DOHH2 (cell line): ENCODE results near the gene ARHGAP19.

Experiments
- H3F3A ChIP-seq: fragments of 200-600 bp; sonication (generic), shearing (Covaris generic); 2 replicates; pipeline ENCODE4 v1.6.0; 2016; ENCODE audit warnings: antibody characterized with exemption, mild to moderate bottlenecking; ENCODE audit not compliant: control insufficient read depth, insufficient read depth
- H3K27ac ChIP-seq: fragments of 200-600 bp; sonication (generic); 2 replicates; pipeline ENCODE4 v1.5.1; 2014; ENCODE audit warnings: low read depth, mild to moderate bottlenecking, low read length, moderate library complexity
- H3K27me3 ChIP-seq: fragments of 200-600 bp; sonication (generic); 2 replicates; pipeline ENCODE4 v1.6.1; 2014; ENCODE audit warnings: mild to moderate bottlenecking, low read length, mixed read lengths; ENCODE audit not compliant: control insufficient read depth
- H3K36me3 ChIP-seq: fragments of 200-600 bp; sonication (generic); 2 replicates; pipeline ENCODE4 v1.6.1; 2014; ENCODE audit warnings: mild to moderate bottlenecking, low read length, moderate library complexity, mixed read lengths; ENCODE audit not compliant: control insufficient read depth
- H3K4me1 ChIP-seq: fragments of 200-600 bp; sonication (generic); 2 replicates; pipeline ENCODE4 v1.6.1; 2014; ENCODE audit warnings: mild to moderate bottlenecking, low read length, mixed read lengths; ENCODE audit not compliant: control insufficient read depth
- H3K4me2 ChIP-seq: fragments of 200-600 bp; sonication (generic); 2 replicates; pipeline ENCODE4 v1.6.0; 2014; ENCODE audit warnings: mild to moderate bottlenecking, low read length, moderate library complexity
- H3K4me3 ChIP-seq: fragments of 200-600 bp; sonication (generic); 2 replicates; pipeline ENCODE4 v1.5.1; 2014; ENCODE audit warnings: mild to moderate bottlenecking, low read length, mixed read lengths
- H3K79me2 ChIP-seq: fragments of 200-600 bp; sonication (generic); 2 replicates; pipeline ENCODE4 v1.6.1; 2014; ENCODE audit warnings: mild to moderate bottlenecking, low read length, mixed read lengths; ENCODE audit not compliant: control insufficient read depth
- H3K9me2 ChIP-seq: fragments of 200-600 bp; sonication (generic); replicated peaks from 2 replicates; pipeline ENCODE4 v1.6.1; 2014; ENCODE audit warnings: mild to moderate bottlenecking, low read length, mixed read lengths; ENCODE audit not compliant: control insufficient read depth
- H3K9me3 ChIP-seq: fragments of 200-600 bp; sonication (generic); 2 replicates; pipeline ENCODE4 v1.6.1; 2014; ENCODE audit warnings: antibody characterized with exemption, low read length, mixed read lengths; ENCODE audit not compliant: control insufficient read depth, insufficient read depth
- H4K20me1 ChIP-seq: fragments of 200-600 bp; sonication (generic); 2 replicates; pipeline ENCODE4 v1.6.0; 2014; ENCODE audit warnings: low read depth, mild to moderate bottlenecking, antibody characterized with exemption, low read length, moderate library complexity; ENCODE audit not compliant: control insufficient read depth, insufficient read depth
- CTCF ChIP-seq: fragments of 200-600 bp; sonication (generic); IDR thresholded peaks from one replicate; pipeline ENCODE4 v1.5.1; 2014; ENCODE audit warnings: antibody characterized with exemption, mild to moderate bottlenecking, low read depth, low read length; ENCODE audit not compliant: poor library complexity, severe bottlenecking
- EZH2phosphoT487 ChIP-seq: fragments of 200-600 bp; sonication (generic); IDR thresholded peaks from 2 replicates; pipeline ENCODE4 v1.6.1; 2017; ENCODE audit warnings: borderline replicate concordance, mild to moderate bottlenecking, antibody characterized with exemption, low read length, moderate library complexity, mixed read lengths

The ARHGAP19 gene

GRCh38 chr10:97321804-97322190 is 29.4 kb upstream of the ARHGAP19 start:
- H3K4me3 ChIP-seq, result no peak overlapping the region

GRCh38 chr10:97321032-97321803 is 28.8 kb upstream of the ARHGAP19 start:
- Histone ChIP-seq H3F3A (0 out of 2 replicates have a peak, but pooled peaks cover 3% of the 10 kb centered on the region), H3K4me1 (peaks cover 22% of the 10 kb centered on the region), H3K4me2 (peak overlapping the region; percentile 98), H3K79me2 (peaks cover 4% of the 10 kb centered on the region), H3K9me3 (no peaks in the 10 kb centered on the region), H3K36me3 (no peaks in the 10 kb centered on the region), H3K27me3 (peaks cover 11% of the 10 kb centered on the region), H4K20me1 (no peaks in the 10 kb centered on the region), H3K9me2 (no peaks in the 10 kb centered on the region), H3K4me3 (peak overlapping the region; percentile 92), H3K27ac (no peak overlapping the region)
- TF ChIP-seq EZH2phosphoT487 (no peak), CTCF (no peak)

More at GRCh38 chr10:97321804-97322190, 29.4 kb upstream of the ARHGAP19 start:
- H3K79me2 ChIP-seq, result peaks cover 4% of the 10 kb centered on the region
- H3K27me3 ChIP-seq, result peaks cover 11% of the 10 kb centered on the region
- no peaks in the 10 kb centered on the region for H4K20me1 ChIP-seq
- TF ChIP-seq CTCF (no peak), EZH2phosphoT487 (no peak)
- H3F3A ChIP-seq, result 0 out of 2 replicates have a peak, but pooled peaks cover 3% of the 10 kb centered on the region
- peak overlapping the region; percentile 98; the same call in 1 of the 2 replicates for H3K4me2 ChIP-seq
- H3K9me2 ChIP-seq, result no peaks in the 10 kb centered on the region
- peaks cover 22% of the 10 kb centered on the region for H3K4me1 ChIP-seq
- H3K9me3 ChIP-seq, result no peaks in the 10 kb centered on the region
- H3K36me3 ChIP-seq, result no peaks in the 10 kb centered on the region
- no peak overlapping the region for H3K27ac ChIP-seq

- no peaks in the 10 kb centered on the region for H3K9me2 ChIP-seq
- H3K79me2 ChIP-seq, result peaks cover 4% of the 10 kb centered on the region
- peaks cover 22% of the 10 kb centered on the region for H3K4me1 ChIP-seq
- TF ChIP-seq EZH2phosphoT487, result no peak
- no peaks in the 10 kb centered on the region for H4K20me1 ChIP-seq
- H3K9me3 ChIP-seq, result no peaks in the 10 kb centered on the region
- 0 out of 2 replicates have a peak, but pooled peaks cover 3% of the 10 kb centered on the region for H3F3A ChIP-seq
- no peaks in the 10 kb centered on the region for H3K36me3 ChIP-seq
- H3K27me3 ChIP-seq, result peaks cover 11% of the 10 kb centered on the region
- H3K4me3 ChIP-seq, result peak overlapping the region; percentile 92
- peak overlapping the region; percentile 98 for H3K4me2 ChIP-seq
- H3K27ac ChIP-seq, result no peak overlapping the region
These were observed 28.1 kb upstream of the ARHGAP19 start for GRCh38 chr10:97320480-97321031.
